Activated CD8-positive, alpha-beta memory T cell treated with anti-CD3 and anti-CD28 coated beads, Interleukin-2, amount 50 U/mL, for 48 hours (primary cell): Measurements from ENCODE around the gene EYA2.

Experiments used
- DNase-seq: peaks from one replicate; pipeline ENCODE4 v3.0.0-alpha.2; 2020

EYA2 gene

DNA sequence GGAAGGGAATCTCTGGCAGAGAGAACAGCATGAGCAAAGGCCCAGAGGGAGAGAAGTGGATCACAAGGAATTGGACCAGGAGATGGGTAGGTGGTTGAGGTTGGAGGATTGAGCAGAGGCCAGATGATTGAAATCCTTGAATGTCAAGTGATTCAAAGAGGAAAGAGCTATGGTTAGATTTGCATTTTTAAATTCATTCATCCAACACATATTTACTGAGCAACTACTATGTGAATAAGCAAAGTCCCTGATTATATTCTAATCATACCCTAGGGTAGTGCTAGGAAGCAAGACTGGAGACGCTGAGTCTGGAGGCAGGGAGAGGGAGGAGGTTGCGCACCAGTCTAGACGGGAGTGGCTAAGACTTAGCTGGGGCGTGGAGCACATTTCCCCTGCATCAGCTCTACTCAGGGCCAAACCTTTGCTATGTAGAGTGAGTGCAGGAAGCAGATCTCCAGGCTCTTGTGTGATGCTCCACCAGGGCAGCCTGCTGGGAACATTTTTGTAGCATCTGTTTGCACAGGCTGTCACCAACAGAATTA lies 40.2 kb downstream of the EYA2 start:
- no peak for DNase-seq

DNA sequence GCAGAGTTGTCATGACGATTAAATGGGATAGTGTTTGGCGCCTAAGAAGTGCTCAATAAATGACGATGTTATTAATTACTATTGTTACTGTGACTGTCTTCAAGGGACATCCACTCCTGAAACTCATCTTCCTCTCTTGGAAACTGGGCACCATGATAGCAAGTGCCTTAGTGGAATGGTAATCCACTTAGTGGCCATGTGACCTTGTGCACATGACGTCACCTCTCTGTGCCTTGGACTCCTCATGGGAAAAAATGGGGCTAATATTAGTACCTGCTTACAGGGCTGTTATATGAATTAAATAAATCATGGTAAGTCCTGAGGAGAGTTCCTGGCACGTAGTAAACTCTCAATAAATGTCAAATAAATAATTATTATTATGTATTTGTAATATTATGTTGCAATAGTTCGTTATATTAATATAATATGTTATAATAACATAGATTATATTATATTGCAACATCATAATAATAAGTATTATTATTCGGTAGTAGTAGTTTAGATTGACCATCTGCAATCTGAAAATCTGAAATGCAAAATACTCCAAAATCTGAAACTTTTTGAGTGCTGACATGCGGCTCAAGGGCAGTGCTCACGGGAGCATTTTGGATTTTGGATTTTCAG lies 40.9 kb downstream of the EYA2 start:
- no peak for DNase-seq

DNA sequence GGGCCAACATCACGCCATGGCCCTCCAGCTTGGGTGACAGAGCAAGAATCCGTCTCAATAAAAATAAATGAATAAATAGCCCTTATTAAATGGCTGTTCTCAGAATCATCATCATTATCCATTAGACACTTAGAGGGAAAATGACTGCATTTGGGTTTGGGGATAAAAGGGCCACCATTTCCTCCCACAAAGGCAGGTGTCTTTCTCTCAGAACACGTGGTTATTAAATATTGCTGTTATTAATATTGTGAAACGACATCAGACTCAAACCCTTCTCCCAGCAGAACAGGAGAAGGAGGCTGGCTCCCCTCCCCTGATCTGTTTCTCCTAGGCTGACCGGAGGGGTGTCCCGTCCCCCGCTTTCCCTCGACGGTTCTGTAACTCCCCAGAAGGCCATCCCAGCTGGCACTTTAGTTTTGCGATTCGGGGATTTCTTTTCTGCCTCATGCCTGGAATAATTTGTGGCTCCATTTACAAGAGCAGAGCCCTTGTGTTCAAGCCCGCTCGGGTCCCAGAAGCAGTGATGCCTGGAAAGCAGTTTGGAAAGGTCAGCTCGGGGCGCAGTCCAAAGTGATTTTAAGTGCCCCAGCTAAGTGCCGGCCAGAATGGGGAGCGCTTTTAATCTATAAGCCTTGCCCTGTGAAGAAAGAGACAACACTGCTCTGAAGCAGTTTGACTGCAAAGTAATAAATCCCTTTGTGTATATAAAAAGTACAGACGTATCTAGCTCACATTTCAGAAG lies 41.9 kb downstream of the EYA2 start:
- DNase-seq = no peak

GRCh38 chr20:46937157-46937523 lies 42.5 kb downstream of the EYA2 start:
- no peak for DNase-seq

DNA sequence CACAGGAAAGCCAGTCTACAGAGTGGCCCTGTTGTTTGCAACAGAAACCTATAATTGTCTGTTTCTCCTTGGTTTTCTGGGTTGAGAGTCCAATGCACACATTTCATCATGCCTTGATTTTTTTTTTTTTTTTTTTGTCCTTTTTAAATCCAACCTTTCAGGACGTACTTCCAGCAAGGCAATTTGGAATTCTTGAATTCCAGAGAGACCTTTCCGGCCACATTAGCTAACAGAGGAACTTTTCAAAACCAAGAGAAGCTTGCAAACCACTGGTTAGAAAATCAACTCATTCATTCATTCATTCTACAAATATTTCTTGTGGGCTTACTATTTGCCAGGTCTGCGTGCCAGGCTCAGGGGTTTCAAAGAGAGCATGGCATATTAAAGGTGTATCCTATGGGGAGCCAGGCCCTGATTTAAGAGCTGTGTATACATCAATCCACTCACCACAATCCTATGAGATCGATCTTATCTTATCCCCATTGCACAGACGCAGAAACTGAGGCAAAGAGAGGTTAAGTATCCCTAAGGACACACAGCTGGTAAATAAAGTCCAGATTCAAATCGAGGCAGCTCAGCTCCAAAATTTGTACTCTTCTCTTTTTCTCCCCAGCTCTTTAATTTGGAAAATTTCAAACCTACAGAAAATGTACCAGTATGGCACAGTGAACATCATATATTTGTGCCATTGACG lies 43.0 kb downstream of the EYA2 start:
- DNase-seq = no peak

DNA sequence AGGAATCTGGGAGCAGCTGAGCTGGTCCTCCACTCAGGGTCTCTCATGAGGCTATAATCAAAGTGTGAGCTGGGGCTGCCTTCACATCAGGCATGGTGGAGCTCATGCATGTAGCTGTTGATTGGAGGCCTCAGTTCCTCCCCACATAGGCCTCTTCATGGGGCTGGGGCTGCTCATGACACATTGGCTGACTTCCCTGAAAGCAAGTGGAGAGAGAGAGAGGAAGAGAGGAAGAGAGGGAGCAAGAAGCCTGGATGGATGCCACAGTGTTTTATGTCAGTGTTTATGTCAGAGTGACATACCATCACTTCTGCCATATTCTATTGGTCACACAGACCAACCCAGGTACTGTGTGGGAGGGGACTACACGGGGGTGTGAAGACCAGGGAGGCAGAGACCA lies 43.8 kb downstream of the EYA2 start:
- no peak for DNase-seq

GRCh38 chr20:46939031-46939965 lies 44.7 kb downstream of the EYA2 start:
- no peak for DNase-seq

DNA sequence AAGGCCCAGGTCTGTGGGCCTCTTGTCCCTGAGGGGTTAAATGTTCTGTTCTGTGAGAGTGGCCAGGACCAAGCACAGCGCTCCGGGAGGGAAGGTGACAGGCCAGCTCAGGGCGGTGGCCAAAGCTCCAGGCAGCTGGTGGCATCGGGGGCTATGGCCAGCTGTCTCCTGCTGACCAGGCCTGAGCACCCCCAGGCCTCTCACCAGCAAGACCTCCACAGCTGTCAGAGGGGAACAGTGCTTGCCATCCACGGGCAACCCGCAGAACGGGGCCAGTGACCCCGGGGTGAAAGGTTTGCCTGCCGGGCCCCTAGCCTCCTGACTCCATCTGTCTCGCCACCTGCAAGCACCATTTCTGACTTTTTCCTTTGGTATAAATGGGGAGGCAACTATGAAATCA lies 46.0 kb downstream of the EYA2 start:
- no peak for DNase-seq

GRCh38 chr20:46941404-46941803 lies 46.8 kb downstream of the EYA2 start:
- DNase-seq = no peak

- DNase-seq = no peak
These were observed 49.4 kb downstream of the EYA2 start for GRCh38 chr20:46943861-46944591.

DNA sequence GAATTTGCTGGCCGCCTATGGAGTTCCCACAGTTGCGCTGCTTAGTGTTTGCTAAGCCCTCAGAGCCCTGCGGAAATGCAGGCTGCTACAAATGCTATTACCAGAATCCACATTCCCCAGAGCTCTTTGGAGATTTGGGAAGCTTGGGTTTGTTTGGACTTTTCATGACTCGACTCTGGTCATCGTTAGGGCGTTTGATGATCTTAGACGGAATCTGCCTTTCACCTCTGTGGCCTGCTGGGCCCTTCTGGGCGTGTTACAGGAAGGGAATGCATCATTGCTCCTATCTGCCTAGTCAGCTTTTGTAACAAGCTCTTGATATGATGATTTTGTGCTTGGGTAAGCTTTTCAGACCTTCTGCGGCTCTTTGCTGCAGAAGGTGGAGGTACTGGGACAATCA lies 50.8 kb downstream of the EYA2 start:
- DNase-seq = no peak

- no peak for DNase-seq
These were observed 51.6 kb downstream of the EYA2 start for GRCh38 chr20:46946181-46946624.

DNA sequence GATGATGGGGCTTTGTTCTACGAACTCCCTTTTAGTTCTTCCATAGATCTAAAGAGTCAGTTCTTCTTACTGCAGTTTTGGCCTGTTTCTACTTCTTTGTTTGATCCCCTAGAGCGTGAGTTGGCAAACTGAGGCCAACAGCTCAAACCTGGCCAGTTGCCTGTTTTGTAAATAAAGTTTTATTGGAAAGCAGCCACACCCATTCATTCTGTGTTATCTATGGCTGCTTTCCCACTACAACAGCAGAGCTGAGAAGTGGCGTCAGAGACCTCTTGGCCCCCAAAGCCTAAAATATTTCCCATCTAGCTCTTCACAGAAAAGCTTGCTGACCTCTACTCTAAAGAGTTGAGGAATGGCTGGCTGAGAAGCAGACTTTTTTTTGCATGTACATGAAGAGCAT lies 52.2 kb downstream of the EYA2 start:
- DNase-seq = no peak

DNA sequence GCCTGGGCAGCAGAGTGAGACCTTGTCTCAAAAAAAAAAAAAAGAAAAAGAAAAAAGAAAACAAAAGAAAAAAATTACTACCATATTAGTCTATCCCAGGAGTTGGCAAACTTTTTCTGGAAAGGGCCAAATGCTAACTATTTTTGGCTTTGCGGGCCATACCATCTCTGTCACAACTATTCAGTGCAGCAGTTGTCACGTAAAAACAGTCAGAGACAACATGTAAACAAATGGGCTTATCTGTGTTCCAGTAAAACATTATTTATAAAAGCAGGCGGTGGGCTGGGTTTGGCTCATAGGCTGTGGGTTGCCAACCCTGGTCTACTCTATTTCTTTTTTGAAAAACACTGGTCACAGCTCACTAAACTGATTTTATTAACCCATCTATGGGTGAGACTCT lies 53.4 kb downstream of the EYA2 start:
- no peak for DNase-seq

DNA sequence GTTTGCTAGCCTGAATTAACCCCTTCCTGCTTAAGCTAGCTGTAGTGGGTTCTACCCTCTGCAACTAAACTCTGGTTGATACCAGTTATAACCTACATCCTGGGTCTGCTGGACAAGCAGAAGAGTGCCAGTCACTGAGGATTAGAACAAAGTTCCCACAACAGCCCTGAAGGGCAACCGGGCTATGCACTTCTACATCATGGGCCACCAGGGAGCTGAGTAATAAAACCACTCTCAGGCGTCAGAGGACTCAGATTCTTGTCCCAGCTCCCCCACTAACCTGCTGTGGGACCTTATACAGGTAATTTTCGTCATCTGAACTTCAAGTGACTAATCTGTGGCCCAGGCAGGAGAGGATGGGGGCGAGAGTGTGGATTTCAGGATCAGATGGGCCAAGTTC lies 56.8 kb downstream of the EYA2 start:
- DNase-seq = no peak

GRCh38 chr20:46951840-46952497 lies 57.3 kb downstream of the EYA2 start:
- DNase-seq = no peak

- DNase-seq = no peak
These were observed 59.0 kb downstream of the EYA2 start for GRCh38 chr20:46953596-46953995.

DNA sequence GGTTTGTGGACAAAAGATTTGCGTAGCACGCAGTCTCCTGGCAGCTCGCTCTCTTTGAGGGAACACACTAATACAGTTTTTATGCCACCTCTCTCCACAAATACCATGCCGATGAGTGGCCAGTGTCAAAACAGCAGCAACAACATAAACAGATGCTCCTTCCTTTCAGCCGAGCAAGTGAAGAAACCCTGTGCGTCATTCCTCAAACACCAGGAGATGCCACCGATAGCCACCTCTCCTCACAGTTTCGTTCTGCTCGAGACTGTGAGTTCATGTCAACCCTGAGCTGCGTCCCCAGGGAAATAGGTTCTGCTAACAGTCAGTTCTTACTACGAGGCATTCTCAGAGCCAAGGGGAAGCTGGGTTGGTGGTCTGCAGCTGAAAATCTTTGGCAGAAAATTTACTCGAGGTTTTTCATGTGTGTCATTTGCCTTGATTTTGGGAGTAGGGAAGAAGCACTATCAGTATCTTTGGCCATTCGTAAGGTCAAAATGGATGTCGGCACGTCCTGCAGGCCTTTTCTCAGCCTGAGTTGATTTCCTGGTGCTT lies 59.9 kb downstream of the EYA2 start:
- DNase-seq = no peak

DNA sequence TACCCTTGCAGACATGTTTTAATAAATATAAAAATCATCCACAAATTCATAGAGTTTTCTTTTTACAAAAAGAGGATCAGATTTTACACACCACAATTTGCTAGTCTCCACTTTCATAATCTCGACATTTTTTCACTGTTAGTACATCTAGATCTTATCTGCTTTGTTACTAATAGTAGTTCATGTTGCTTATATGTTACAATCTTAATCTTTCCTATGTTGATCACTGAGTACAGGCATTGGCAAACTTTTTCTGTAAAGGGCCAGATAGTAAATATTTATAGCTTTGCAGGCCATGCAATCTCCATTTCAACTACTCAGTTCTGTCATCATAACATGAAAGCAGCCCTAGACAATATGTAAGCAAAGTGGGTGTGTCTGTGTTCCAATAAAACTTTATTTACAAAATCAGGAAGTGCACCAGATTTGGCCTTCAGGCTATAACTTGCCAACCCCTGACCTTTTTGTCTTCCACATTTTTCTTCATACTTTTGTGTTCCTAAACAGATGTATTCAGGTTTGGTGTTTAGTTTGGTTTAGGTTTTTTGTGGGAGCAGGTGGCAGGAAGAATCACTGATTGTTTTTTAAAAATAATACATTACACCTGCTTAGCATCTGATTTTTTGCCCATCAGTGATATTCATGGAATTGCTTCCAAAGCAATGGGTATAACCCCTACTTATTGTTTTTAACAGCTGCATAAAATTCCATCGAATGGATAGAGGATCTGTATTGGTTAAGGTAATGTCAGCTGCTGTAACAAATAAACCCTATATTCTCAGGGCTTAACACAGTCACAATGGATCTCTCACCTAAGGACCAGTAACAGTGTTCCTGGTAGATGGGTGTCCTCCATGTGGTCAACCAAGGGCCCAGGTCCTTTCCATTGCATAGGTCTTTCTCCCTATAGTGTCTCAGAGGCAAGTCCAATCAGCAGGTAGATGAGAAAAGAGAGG lies 61.2 kb downstream of the EYA2 start:
- DNase-seq = no peak

GRCh38 chr20:46959081-46959692 lies 64.5 kb downstream of the EYA2 start:
- no peak for DNase-seq
